K562 (cell line): ENCODE data around the gene CLEC4M. TPM values are rescaled to one million over a fixed set of nuclear protein-coding genes. Genes with fewer than 3 reads are reported as not detected.

Experiments
- ATAC-seq: fragments of 200-7000 bp; cut with Tn5 transposase; 3 replicates; pipeline ENCODE4 v1.9.1; 2020; ENCODE audit warnings: moderate library complexity
- BruUV-seq: library from RNA; stranded (reverse); fragments of 400-500 nt; replicated peaks from 2 replicates; lab custom pipeline; 2021; lab: Mats Ljungman, UMichigan
- CTCF ChIA-PET: fragments of 300-600 bp; formaldehyde crosslinking; extraction: SDS; loops from one replicate; lab custom pipeline; 2021; ENCODE audit warnings: low intra/inter-chr PET ratio; lab: Yijun Ruan, JAX
- POLR2A ChIA-PET: fragments of 300-600, 350-650 bp; sonication (Branson Sonifier 250); formaldehyde crosslinking; extraction: SDS; loops from one replicate; lab custom pipeline; 2021; ENCODE audit warnings: antibody characterized with exemption, inconsistent platforms; lab: Yijun Ruan, JAX
- DNase-seq, 4 experiments: peaks; one replicate each; pipeline versions ENCODE4 v3.0.0 to v3.0.0-alpha.2; 2011 to 2018; ENCODE audit warnings: low spot score in 3 of 4, mixed read lengths in 3 of 4; ENCODE audit errors: extremely low read depth in 1 of 4
- FAIRE-seq: peaks from 2 replicates; lab custom pipeline; 2011; peaks lifted over from hg19 to GRCh38; lab: Jason Lieb, UNC
- H2AFZ ChIP-seq: 2 replicates; pipeline ENCODE4 v1.6.0; 2011; ENCODE audit warnings: low read depth, low read length, control low read depth, inconsistent platforms
- H3K27ac ChIP-seq: fragments of 200-600 bp; 3 replicates; pipeline ENCODE4 v1.8.0; 2011; ENCODE audit warnings: low read depth, mild to moderate bottlenecking, control low read depth, inconsistent platforms, low read length, moderate library complexity, mixed read lengths; ENCODE audit errors: extremely low read depth
- H3K27me3 ChIP-seq, 2 experiments: fragments of 300-600 bp in 1 of 2; 2 replicates in 1 of 2; 3 replicates in 1 of 2; pipeline versions ENCODE4 v1.6.0 to v1.8.0; 2011; ENCODE audit warnings: inconsistent platforms in 2 of 2, low read length in 2 of 2, mild to moderate bottlenecking in 1 of 2, mixed read lengths in 1 of 2, moderate library complexity in 1 of 2; ENCODE audit not compliant: control insufficient read depth in 2 of 2, insufficient read depth in 2 of 2
- H3K36me3 ChIP-seq: fragments of 300-600 bp; 3 replicates; pipeline ENCODE4 v1.8.0; 2011; ENCODE audit warnings: mild to moderate bottlenecking, low read length, inconsistent platforms; ENCODE audit not compliant: control insufficient read depth, insufficient read depth
- H3K4me1 ChIP-seq, 2 experiments: fragments of 200-600 bp in 1 of 2; replicated peaks in 1 of 2; 2 replicates in 1 of 2; 3 replicates in 1 of 2; pipeline versions ENCODE4 v1.5.1 to v1.8.0; 2011; ENCODE audit warnings: inconsistent platforms in 2 of 2, low read length in 2 of 2, mild to moderate bottlenecking in 1 of 2, mixed read lengths in 1 of 2, moderate library complexity in 1 of 2; ENCODE audit not compliant: control insufficient read depth in 2 of 2, insufficient read depth in 2 of 2
- H3K4me2 ChIP-seq: 2 replicates; pipeline ENCODE4 v1.6.1; 2011; ENCODE audit warnings: low read length, control low read depth, inconsistent platforms, mixed read lengths; ENCODE audit not compliant: insufficient read depth
- H3K4me3 ChIP-seq: fragments of 200-600 bp; sonication (generic), shearing (Covaris generic); 2 replicates; pipeline ENCODE4 v1.5.1; 2016; ENCODE audit warnings: control low read depth, inconsistent platforms
- H3K79me2 ChIP-seq: fragments of 200-600 bp; 3 replicates; pipeline ENCODE4 v1.8.0; 2011; ENCODE audit warnings: low read length, inconsistent platforms; ENCODE audit not compliant: control insufficient read depth, insufficient read depth
- H3K9ac ChIP-seq, 2 experiments: 2 replicates each; pipeline versions ENCODE4 v1.6.0 to v1.6.1; 2011; ENCODE audit warnings: low read depth in 2 of 2, low read length in 2 of 2, control low read depth in 1 of 2, inconsistent platforms in 1 of 2, mild to moderate bottlenecking in 1 of 2, mixed read lengths in 1 of 2; ENCODE audit not compliant: insufficient read depth in 1 of 2
- H3K9me1 ChIP-seq: one replicate; pipeline ENCODE4 v1.6.0; 2011; ENCODE audit warnings: inconsistent platforms, mild to moderate bottlenecking, low read length, moderate library complexity; ENCODE audit not compliant: control insufficient read depth, insufficient read depth
- H3K9me3 ChIP-seq: replicated peaks from 2 replicates; pipeline ENCODE4 v1.5.1; 2011; ENCODE audit warnings: low read depth, low read length, inconsistent platforms; ENCODE audit not compliant: control insufficient read depth, insufficient read depth
- H4K20me1 ChIP-seq: replicated peaks from 2 replicates; pipeline ENCODE4 v1.6.1; 2011; ENCODE audit warnings: low read length, inconsistent platforms, mixed read lengths; ENCODE audit not compliant: control insufficient read depth, insufficient read depth
- CCAR2 ChIP-seq: fragments of 200-400 bp; formaldehyde crosslinking; IDR thresholded peaks from 2 replicates; pipeline ENCODE4 v1.6.1; 2017; ENCODE audit warnings: mild to moderate bottlenecking, low read depth, low read length
- DDX20 ChIP-seq: fragments of 450-650 bp; IDR thresholded peaks from 2 replicates; pipeline ENCODE4 v1.6.1; 2016; ENCODE audit warnings: missing genetic modification characterization, low read depth, mild to moderate bottlenecking, missing compliant biosample characterization, moderate library complexity
- DMBX1 ChIP-seq: fragments of 250-450 bp; sonication (Bioruptor Pico); IDR thresholded peaks from 2 replicates; pipeline ENCODE4 v1.8.0; 2022; ENCODE audit warnings: inconsistent platforms, mild to moderate bottlenecking, moderate library complexity, borderline replicate concordance
- ERF ChIP-seq: fragments of 450-650 bp; formaldehyde crosslinking; IDR thresholded peaks from 2 replicates; pipeline ENCODE4 v1.4.0; 2020; ENCODE audit warnings: mild to moderate bottlenecking, mixed read lengths
- FOXJ2 ChIP-seq: fragments of 200-800 bp; sonication (Bioruptor generic); IDR thresholded peaks from 2 replicates; pipeline ENCODE4 v1.6.1; 2016; ENCODE audit warnings: missing genetic modification characterization, missing compliant biosample characterization
- ZFPM2 ChIP-seq: fragments of 250-450 bp; sonication (Bioruptor Pico); IDR thresholded peaks from 2 replicates; pipeline ENCODE4 v1.5.1; 2022; ENCODE audit warnings: mild to moderate bottlenecking
- WGBS: fragments of 100-300 bp; shearing (Covaris generic); methylation state at CpG from one replicate; pipeline ENCODE4 v1.1.6; 2016; ENCODE audit warnings: low coverage, mixed read lengths; ENCODE audit not compliant: insufficient coverage; ENCODE audit errors: missing lambda C conversion rate; 5-methylcytosine and 5-hydroxymethylcytosine counted together
- in situ Hi-C: fragments of 300-500 bp; cut with MboI; formaldehyde crosslinking; loops from 4 replicates; pipeline ENCODE4 v1.15.0; 2018; ENCODE audit warnings: inconsistent platforms, mixed read lengths
- intact Hi-C: fragments of 100-400 bp; cut with micrococcal nuclease; formaldehyde crosslinking; loops from 2 replicates; pipeline ENCODE4 v1.14.2; 2022
- polyA plus RNA-seq, 8 experiments: library from polyadenylated mRNA; depleted of rRNA in 4 of 8; stranded (reverse) in 5 of 8; unstranded in 3 of 8; fragments of >200 nt; fragmentation: Nextera tagmentation in 2 of 8; fragmentation: Illumina TruSeq in 1 of 8; extraction: Ambion mirVana in 2 of 8; extraction: Trizol in 1 of 8; gene quantifications; 2 replicates each; pipeline versions ENCODE4 v1.2.1 to v1.2.3, GENCODE V29; 2011 to 2014; ENCODE audit warnings: inconsistent platforms in 1 of 8, missing spikeins in 1 of 8
- total RNA-seq, 7 experiments: library from RNA; depleted of rRNA in 6 of 7; stranded (reverse); fragments of >200 nt in 6 of 7; fragmentation: Illumina TruSeq in 2 of 7; extraction: Trizol in 2 of 7; gene quantifications; 2 replicates each; pipeline versions ENCODE4 v1.2.1 to v1.2.3, GENCODE V29; 2011 to 2021; ENCODE audit warnings: low replicate concordance in 1 of 7
- TF ChIP-seq, protein P1 (sequence below): fragments of 200-400 bp; formaldehyde crosslinking; IDR thresholded peaks from 2 replicates; pipeline ENCODE4 v1.6.1; 2017; ENCODE audit warnings: mild to moderate bottlenecking, low read depth, low read length, moderate library complexity
- TF ChIP-seq, protein P2 (sequence below): fragments of 250-450 bp; sonication (Bioruptor Pico); IDR thresholded peaks from 2 replicates; pipeline ENCODE4 v1.8.0; 2022; ENCODE audit warnings: moderate library complexity, mild to moderate bottlenecking, inconsistent platforms
- TF ChIP-seq, protein P3 (sequence below): fragments of 250-450 bp; sonication (Bioruptor Pico); IDR thresholded peaks from 2 replicates; pipeline ENCODE4 v1.9.0; 2021; ENCODE audit warnings: mild to moderate bottlenecking, inconsistent platforms
- TF ChIP-seq, protein P4 (sequence below), 2 experiments: fragments of 450-650 bp; conservative IDR thresholded peaks; 2 replicates each; pipeline ENCODE4 v1.6.1; 2017; ENCODE audit warnings: mild to moderate bottlenecking in 2 of 2, moderate library complexity in 2 of 2
- TF ChIP-seq, protein P5 (sequence below): fragments of 450-650 bp; IDR thresholded peaks from 2 replicates; pipeline ENCODE4 v1.6.1; 2017; ENCODE audit warnings: mild to moderate bottlenecking, moderate library complexity

Gene CLEC4M
- total and polyA plus RNA-seq, 9 of the 15 experiments (the other 6 are each of a cell fraction or from before 2014, with no cell fraction given), result 0.08 to 0.18 TPM; not detected in 7

DNA sequence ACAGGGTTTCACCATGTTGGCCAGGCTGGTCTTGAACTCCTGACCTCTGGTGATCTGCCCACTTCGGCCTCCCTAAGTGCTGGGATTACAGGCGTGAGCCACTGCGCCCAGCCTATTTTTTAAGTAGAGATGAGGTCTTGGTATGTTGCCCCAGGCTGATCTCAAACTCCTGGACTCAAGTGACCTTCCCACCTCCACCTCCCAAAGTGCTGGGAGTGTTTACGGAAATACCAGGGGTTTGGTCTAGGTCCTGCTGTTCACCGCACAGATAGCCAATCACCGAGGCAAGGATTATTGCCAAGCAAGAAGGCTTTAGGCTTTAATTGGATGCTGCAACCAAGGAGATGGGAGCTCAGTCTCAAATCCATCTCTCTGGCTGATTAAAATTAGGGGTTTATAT lies 42.7 kb upstream of the CLEC4M start (continued):
- TF ChIP-seq, protein P1, sequence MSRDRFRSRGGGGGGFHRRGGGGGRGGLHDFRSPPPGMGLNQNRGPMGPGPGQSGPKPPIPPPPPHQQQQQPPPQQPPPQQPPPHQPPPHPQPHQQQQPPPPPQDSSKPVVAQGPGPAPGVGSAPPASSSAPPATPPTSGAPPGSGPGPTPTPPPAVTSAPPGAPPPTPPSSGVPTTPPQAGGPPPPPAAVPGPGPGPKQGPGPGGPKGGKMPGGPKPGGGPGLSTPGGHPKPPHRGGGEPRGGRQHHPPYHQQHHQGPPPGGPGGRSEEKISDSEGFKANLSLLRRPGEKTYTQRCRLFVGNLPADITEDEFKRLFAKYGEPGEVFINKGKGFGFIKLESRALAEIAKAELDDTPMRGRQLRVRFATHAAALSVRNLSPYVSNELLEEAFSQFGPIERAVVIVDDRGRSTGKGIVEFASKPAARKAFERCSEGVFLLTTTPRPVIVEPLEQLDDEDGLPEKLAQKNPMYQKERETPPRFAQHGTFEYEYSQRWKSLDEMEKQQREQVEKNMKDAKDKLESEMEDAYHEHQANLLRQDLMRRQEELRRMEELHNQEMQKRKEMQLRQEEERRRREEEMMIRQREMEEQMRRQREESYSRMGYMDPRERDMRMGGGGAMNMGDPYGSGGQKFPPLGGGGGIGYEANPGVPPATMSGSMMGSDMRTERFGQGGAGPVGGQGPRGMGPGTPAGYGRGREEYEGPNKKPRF, result no peak
- TF ChIP-seq CCAR2 (no peak), DMBX1 (CRISPR knock-in tag) (no peak), DDX20 (tag) (no peak)
- TF ChIP-seq, all 486 proteins: peak for 0

DNA sequence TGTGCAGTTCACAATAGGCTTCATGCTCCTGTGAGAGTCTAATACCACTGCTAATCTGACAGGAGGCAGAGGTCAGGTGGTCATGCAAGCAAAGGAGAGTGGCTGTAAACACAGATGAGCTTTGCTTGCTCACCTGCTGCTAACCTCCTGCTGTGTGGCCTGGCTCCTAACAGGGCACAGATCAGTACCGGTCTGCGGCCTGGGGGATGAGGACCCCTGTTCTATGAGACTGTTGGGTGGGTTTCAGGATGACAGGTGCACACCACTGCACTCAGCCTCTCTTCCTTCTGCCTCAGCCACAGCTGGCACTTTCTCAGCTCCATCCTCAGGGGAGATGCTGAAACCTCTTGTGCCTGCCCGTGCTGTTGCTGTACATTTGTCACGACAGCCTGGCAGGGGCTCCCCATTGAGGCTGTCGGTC lies 40.8 kb upstream of the CLEC4M start:
- FAIRE-seq, result no peak

More for the DNA sequence above, 40.8 kb upstream of the CLEC4M start:
- Histone ChIP-seq H3K4me2 (no peak overlapping the region), H2AFZ (no peak overlapping the region), H3K79me2 (no peaks in the 10 kb centered on the region), H3K27me3 (peaks cover 8 to 42% of the 10 kb centered on the region in 2 experiments), H3K36me3 (no peaks in the 10 kb centered on the region), H3K9ac (0 out of 4 replicates have a peak overlapping the region, but pooled peaks of 1 of the 2 experiments have one; percentile 26), H4K20me1 (no peaks in the 10 kb centered on the region), H3K4me1 (no peaks in the 10 kb centered on the region), H3K27ac (no peak overlapping the region), H3K9me1 (no peaks in the 10 kb centered on the region), H3K4me3 (no peak overlapping the region), H3K9me3 (no peaks in the 10 kb centered on the region)
- ChIA-PET POLR2A (interaction anchor here (0.6 to 0.8 kb wide), 2 partner anchors 10 to 41 kb away, joined by 3 read pairs; partner anchors contain the start of genes CLEC4G and TRAPPC5), CTCF (no interaction called here)
- no peak for ATAC-seq
- DNase-seq, result no peak
- BruUV-seq, result no TSS peak
- 6% methylated on average over 5 of the region's 5 CpGs for WGBS
- intact Hi-C loops, result no loop called here
- in situ Hi-C loops, result no loop called here
- TF ChIP-seq, protein P2, sequence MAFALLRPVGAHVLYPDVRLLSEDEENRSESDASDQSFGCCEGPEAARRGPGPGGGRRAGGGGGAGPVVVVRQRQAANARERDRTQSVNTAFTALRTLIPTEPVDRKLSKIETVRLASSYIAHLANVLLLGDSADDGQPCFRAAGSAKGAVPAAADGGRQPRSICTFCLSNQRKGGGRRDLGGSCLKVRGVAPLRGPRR, result no peak
- TF ChIP-seq, protein P3, sequence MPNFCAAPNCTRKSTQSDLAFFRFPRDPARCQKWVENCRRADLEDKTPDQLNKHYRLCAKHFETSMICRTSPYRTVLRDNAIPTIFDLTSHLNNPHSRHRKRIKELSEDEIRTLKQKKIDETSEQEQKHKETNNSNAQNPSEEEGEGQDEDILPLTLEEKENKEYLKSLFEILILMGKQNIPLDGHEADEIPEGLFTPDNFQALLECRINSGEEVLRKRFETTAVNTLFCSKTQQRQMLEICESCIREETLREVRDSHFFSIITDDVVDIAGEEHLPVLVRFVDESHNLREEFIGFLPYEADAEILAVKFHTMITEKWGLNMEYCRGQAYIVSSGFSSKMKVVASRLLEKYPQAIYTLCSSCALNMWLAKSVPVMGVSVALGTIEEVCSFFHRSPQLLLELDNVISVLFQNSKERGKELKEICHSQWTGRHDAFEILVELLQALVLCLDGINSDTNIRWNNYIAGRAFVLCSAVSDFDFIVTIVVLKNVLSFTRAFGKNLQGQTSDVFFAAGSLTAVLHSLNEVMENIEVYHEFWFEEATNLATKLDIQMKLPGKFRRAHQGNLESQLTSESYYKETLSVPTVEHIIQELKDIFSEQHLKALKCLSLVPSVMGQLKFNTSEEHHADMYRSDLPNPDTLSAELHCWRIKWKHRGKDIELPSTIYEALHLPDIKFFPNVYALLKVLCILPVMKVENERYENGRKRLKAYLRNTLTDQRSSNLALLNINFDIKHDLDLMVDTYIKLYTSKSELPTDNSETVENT (CRISPR knock-in tag), result no peak
- TF ChIP-seq, protein P4, sequence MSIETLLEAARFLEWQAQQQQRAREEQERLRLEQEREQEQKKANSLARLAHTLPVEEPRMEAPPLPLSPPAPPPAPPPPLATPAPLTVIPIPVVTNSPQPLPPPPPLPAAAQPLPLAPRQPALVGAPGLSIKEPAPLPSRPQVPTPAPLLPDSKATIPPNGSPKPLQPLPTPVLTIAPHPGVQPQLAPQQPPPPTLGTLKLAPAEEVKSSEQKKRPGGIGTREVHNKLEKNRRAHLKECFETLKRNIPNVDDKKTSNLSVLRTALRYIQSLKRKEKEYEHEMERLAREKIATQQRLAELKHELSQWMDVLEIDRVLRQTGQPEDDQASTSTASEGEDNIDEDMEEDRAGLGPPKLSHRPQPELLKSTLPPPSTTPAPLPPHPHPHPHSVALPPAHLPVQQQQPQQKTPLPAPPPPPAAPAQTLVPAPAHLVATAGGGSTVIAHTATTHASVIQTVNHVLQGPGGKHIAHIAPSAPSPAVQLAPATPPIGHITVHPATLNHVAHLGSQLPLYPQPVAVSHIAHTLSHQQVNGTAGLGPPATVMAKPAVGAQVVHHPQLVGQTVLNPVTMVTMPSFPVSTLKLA (conservative IDR thresholded peaks at IDR 0.05), result no peak
- TF ChIP-seq FOXJ2 (tag) (no peak), ZFPM2 (CRISPR knock-in tag) (no peak), ERF (no peak)
- TF ChIP-seq, protein P5, sequence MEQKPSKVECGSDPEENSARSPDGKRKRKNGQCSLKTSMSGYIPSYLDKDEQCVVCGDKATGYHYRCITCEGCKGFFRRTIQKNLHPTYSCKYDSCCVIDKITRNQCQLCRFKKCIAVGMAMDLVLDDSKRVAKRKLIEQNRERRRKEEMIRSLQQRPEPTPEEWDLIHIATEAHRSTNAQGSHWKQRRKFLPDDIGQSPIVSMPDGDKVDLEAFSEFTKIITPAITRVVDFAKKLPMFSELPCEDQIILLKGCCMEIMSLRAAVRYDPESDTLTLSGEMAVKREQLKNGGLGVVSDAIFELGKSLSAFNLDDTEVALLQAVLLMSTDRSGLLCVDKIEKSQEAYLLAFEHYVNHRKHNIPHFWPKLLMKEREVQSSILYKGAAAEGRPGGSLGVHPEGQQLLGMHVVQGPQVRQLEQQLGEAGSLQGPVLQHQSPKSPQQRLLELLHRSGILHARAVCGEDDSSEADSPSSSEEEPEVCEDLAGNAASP, result no peak
